ENCODE measurements around the gene ENTPD6.
A peak's percentile ranks its signal among the peaks of the same experiment; 100 is the strongest.
"Not testable (repeated sequence)": the region's sequence is repeated elsewhere in the genome, so short reads cannot be mapped to it uniquely, and the experiment has no call there.

The ENTPD6 gene

GRCh38 chr20:25195014-25195961 lies at the start of gene ENTPD6:
TSS of gene ENTPD6 (plus strand) at chr20:25195712. CDS start at chr20:25206537, 10,825 bp downstream.
- DNase-seq (ENCODE audit: low read depth), result peak; percentile 85

GRCh38 chr20:25146976-25147375 lies 48.5 kb upstream of the ENTPD6 start:
- DNase-seq (ENCODE audit: low read depth), result no peak

DNA sequence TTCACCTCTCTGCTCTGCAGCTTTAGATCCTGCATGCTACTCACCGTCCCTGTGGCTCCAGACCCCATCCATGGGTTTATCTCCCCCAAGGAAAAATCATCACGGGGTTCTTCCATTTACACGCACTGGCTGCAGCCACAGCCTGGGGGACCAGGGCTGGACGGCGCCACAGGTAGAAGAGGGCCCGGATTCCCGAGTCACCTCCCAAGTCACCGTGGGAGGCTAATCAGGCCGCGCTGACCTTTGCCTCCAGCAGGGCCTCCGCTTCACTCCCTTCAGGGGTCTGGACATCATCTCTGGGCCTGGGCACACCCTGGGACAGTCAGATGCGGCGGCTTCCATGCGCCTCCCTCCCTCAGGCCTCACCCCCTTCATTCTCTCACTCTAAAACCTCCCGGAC lies 47.8 kb upstream of the ENTPD6 start:
- no peak for DNase-seq (ENCODE audit: low read depth)

- peak; percentile 55 for DNase-seq (ENCODE audit: low read depth)
Observed at GRCh38 chr20:25148181-25148981, 47.1 kb upstream of the ENTPD6 start.

DNA sequence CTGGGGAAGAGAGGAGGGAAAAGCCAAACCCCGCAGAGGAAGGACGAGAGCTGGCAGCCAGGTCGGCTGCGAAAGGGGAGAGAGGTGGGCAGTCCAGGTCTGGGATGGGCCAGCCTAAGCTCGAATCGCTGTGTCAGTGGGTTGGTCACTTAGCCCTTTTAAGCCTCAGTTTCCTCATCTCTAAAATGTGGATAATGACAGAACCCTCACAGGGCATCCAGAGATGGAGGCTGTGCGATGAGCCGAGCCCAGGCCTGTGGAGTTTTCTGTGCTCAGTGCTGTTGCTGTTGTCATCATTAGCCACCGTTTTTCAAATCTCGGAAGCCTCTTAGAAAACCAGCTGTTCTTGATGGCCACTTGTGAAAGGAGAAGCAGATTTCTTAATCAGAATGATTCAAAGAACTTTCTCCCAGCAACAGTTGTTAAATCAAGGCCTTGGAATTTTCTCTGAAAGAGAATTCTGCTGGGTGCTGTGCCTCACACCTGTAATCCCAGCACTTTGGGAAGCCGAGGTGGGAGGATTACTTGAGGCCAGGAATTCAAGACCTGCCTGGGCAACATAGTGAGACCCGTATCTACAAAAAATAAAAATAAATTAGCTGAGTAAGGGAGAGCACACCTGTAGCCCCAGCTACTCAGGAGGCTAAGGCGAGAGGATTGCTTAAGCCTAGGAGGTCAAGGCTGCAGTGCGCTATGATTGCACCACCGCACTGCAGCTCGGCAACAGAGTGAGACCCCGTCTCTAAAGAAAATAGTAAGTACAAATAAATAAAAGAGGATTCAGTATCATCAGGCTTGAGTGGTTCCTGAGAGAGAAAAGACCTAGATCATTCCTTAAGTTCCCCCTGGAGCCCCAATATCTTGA lies 46.3 kb upstream of the ENTPD6 start:
- no peak for DNase-seq (ENCODE audit: low read depth)

DNA sequence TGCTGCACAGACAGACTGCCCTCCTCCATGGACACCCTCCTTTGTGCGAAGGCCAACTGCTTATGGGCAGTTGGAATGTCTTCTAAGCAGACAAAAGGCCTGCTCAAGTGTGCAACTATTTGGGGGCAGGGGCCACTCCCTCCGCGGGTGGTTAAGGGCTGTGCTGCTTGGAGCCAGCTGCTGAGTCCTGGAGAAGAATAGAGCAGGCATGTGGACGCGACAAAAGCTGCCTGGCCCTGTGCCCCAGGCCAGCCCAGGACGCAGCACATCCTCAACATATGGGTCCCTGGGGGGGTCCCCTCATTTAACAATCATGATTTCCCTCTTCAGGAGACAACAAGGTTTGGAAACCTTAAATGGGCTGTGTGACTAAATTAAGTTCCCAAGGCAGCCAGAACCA lies 45.5 kb upstream of the ENTPD6 start:
- DNase-seq (ENCODE audit: low read depth), result no peak

DNA sequence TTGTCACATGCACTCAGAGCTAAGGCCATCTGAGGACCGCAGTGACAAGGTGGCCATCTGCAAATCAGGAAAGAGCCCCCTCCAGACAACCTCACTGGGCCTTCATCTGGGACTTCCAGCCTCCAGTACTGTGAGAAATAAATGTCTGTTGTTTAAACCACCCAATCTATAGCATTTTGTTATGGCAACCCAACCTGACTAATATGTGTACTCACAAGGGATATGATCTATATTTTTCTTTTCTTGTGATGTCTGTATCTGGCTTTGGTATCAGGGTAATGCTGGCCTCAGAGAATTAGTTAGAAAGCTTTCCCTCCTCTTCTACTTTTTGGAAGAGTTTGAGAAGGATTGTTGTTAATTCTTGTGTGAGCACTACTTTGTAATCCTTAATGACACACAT lies 37.5 kb upstream of the ENTPD6 start:
- DNase-seq (ENCODE audit: low read depth), result no peak

GRCh38 chr20:25160467-25160866 lies 35.0 kb upstream of the ENTPD6 start:
- no peak for DNase-seq (ENCODE audit: low read depth)

DNA sequence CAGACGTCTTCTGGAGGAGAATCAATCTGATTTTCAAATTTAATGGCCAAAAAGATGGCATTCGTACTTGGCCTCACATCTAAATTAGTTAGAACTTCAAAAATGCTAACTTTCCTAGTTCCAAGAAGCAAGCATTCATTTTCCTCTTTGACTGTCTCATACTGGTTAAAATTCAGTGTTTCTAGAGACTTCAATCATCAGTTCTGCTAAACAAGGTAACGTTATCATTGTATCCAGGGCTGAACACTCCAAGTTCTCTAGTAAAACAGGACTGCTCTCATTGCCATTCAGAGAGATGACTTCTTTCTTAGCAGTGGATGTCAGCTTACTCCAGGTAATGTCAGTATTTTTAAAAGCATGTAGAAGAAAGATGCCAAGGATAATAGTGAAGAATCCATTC lies 34.6 kb upstream of the ENTPD6 start:
- DNase-seq (ENCODE audit: low read depth), result no peak

DNA sequence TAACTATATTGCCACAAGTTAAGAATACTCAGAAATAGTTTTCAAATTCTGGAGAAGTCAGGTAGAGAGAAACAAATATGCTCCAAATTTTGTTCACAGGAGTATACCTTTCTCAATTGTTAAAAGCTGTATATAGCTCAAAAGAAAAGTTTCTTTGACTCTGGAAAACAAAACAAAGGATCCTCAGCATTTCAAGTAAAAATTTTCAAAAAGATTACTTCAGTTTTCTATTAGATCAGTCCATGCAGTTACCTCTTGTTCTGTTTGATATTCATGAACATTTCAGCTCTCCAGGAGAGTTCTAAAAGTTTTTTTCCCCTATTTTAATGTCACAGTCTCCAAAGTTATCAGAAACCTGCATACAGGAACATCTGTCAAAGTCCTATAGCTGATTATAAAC lies 30.4 kb upstream of the ENTPD6 start:
- no peak for DNase-seq (ENCODE audit: low read depth)

- not testable (repeated sequence) for DNase-seq (ENCODE audit: low read depth)
Observed at GRCh38 chr20:25166105-25166782, 29.3 kb upstream of the ENTPD6 start.

- no peak for DNase-seq (ENCODE audit: low read depth)
Observed at GRCh38 chr20:25173321-25173720, 22.2 kb upstream of the ENTPD6 start.

DNA sequence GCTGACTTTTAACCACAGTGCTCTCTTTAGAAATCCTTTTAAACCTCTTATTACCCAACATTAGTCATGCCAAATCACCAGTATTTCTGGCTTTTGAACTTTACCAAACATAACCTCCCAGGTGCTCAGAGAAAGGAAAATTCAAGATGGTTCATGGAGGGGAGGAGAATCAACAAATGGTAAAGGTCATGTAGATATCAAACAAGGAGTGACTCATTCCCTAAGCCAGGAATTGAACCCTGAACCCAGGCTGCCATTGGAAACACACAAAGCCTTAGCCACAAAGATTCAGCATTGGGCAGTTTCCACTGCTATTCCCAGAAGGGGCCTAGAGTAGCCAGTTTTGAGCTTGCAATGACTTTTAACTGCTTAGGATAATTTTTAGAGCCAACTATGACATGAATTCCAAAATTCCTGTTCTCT lies 21.6 kb upstream of the ENTPD6 start:
- no peak for DNase-seq (ENCODE audit: low read depth)

DNA sequence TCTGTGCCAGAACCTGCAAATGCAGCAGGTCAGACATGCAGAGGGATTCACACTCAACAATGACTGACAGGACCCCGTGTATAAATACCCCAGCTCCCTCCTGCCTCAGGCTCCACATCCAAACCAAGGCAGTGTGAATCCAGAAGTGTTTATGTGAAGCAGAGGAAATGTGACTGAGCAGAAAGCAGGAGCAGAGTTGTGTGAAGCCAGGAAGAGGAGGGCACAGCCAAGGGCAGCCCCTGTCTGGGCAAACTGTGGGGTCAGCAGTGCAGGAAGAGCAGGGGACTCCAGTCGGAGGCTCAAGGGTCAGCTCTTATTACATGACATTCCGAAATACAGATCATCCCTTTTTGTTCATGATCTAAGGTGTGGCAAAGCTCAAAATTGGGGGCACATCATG lies 19.3 kb upstream of the ENTPD6 start:
- no peak for DNase-seq (ENCODE audit: low read depth)

- DNase-seq (ENCODE audit: low read depth), result no peak
Observed at GRCh38 chr20:25177890-25178321, 17.6 kb upstream of the ENTPD6 start.

GRCh38 chr20:25178563-25179438 lies 16.7 kb upstream of the ENTPD6 start:
- peak; percentile 94 for DNase-seq (ENCODE audit: low read depth)

DNA sequence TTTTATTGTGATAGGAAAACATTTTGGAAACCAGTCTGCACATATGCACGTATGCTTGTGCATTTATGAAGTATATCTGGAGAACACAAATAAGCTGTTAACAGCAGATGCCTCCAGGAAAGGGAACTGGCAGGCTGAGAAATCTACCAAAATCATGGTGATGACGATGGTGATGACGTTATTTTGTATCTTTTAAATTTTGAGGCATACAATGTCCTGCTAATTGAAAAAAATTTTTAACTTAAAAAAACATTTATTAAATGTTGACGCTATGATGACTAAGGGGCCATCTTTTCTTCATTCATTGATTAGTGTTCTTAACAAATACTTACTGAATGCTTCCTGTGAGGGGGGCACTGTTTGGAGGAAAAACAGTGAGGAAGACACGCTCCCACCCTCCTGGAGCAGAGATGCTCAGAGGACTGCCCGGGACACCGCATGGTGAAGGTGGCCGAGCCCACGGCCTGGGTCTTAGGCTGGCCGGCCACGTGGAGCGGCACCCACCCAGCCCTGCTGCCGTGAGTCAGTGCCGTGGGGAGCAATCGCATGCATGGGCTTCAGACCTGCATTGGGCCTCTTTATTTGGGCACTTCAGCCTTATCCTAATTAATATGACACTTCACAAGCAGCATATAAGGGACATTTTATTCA lies 15.9 kb upstream of the ENTPD6 start:
- DNase-seq (ENCODE audit: low read depth), result no peak

DNA sequence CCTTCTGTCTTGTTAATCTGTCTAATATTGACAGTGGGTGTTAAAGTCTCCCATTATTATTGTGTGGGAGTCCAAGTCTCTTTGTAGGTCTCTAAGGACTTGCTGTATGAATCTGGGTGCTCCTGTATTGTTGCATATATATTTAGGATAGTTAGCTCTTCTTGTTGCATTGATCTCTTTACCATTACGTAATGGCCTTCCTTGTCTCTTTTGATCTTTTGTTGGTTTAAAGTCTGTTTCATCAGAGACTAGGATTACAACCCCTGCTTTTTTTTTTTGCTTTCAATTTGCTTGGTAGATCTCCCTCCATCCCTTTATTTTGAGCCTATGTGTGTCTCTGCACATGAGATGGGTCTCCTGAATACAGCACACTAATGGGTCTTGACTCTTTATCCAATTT lies 11.1 kb upstream of the ENTPD6 start:
- DNase-seq (ENCODE audit: low read depth), result not testable (repeated sequence)

DNA sequence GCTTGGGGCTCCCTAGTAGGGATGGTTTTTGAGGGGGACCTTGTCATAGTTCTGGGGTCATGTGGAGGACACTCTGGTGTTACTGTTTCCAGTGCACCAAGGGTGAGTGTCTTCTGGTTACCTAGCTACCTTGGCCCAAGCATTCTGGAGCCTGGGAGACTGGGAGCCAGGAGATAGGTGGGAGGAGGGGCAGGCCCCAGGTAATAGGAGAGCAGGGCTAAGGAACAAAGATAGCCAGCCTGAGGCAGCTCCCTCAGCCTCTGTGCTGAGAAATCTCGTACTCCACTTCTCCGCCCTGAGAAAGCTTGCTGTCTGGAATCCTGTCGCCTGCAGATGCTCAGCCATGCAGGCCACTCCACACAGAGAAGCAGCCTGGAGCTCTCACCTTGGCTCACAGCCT lies 8.3 kb upstream of the ENTPD6 start:
- DNase-seq (ENCODE audit: low read depth), result no peak

GRCh38 chr20:25187635-25188034 lies 7.9 kb upstream of the ENTPD6 start:
- DNase-seq (ENCODE audit: low read depth), result no peak
